Astrocyte of the spinal cord (primary cell): ENCODE results near the gene SGMS2.
A peak's percentile ranks its signal among the peaks of the same experiment; 100 is the strongest.

Source experiments
- DNase-seq: peaks from one replicate; pipeline ENCODE4 v3.0.0; 2011; ENCODE audit warnings: low read depth, low spot score
- H3K4me3 ChIP-seq: 2 replicates; pipeline ENCODE4 v1.5.1; 2011; ENCODE audit warnings: low read depth, mild to moderate bottlenecking, low read length, moderate library complexity
- in situ Hi-C: cut with HindIII; loops from 2 replicates; pipeline ENCODE4 v1.10.0; 2017; ENCODE audit warnings: low sequenced_read_pairs
- TF ChIP-seq, protein P1 (sequence below): IDR thresholded peaks from 2 replicates; pipeline ENCODE4 v1.5.1; 2012; ENCODE audit warnings: low read depth, mild to moderate bottlenecking, low read length, inconsistent platforms

Gene SGMS2

GRCh38 chr4:107951551-107951950, 126.8 kb downstream of the SGMS2 start:
- TF ChIP-seq, protein P1, sequence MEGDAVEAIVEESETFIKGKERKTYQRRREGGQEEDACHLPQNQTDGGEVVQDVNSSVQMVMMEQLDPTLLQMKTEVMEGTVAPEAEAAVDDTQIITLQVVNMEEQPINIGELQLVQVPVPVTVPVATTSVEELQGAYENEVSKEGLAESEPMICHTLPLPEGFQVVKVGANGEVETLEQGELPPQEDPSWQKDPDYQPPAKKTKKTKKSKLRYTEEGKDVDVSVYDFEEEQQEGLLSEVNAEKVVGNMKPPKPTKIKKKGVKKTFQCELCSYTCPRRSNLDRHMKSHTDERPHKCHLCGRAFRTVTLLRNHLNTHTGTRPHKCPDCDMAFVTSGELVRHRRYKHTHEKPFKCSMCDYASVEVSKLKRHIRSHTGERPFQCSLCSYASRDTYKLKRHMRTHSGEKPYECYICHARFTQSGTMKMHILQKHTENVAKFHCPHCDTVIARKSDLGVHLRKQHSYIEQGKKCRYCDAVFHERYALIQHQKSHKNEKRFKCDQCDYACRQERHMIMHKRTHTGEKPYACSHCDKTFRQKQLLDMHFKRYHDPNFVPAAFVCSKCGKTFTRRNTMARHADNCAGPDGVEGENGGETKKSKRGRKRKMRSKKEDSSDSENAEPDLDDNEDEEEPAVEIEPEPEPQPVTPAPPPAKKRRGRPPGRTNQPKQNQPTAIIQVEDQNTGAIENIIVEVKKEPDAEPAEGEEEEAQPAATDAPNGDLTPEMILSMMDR: no peak
- no peak overlapping the region for H3K4me3 ChIP-seq
- in situ Hi-C loops: no loop called here
- DNase-seq: peak; percentile 69

- TF ChIP-seq, protein P1: no peak
- no peak overlapping the region for H3K4me3 ChIP-seq
- in situ Hi-C loops: no loop called here
- DNase-seq: no peak
Measured at GRCh38 chr4:107956011-107956410, 131.3 kb downstream of the SGMS2 start.
